A375 (cell line): ENCODE results near the gene PHOX2B. TPM values are rescaled to one million over a fixed set of nuclear protein-coding genes. Genes with fewer than 3 reads are reported as not detected.

Experiments used
- small RNA-seq: library from RNA; depleted of rRNA; stranded (forward); fragments of <200 nt; gene quantifications from one replicate; pipeline ENCODE3, GENCODE V24; 2014
- total RNA-seq: library from RNA; depleted of rRNA; stranded (reverse); fragments of >200 nt; shearing (Covaris generic); gene quantifications from 2 replicates; pipeline ENCODE4 v1.2.3, GENCODE V29; 2014; rRNA removed

PHOX2B gene
- not detected in 2 replicates for total RNA-seq

DNA sequence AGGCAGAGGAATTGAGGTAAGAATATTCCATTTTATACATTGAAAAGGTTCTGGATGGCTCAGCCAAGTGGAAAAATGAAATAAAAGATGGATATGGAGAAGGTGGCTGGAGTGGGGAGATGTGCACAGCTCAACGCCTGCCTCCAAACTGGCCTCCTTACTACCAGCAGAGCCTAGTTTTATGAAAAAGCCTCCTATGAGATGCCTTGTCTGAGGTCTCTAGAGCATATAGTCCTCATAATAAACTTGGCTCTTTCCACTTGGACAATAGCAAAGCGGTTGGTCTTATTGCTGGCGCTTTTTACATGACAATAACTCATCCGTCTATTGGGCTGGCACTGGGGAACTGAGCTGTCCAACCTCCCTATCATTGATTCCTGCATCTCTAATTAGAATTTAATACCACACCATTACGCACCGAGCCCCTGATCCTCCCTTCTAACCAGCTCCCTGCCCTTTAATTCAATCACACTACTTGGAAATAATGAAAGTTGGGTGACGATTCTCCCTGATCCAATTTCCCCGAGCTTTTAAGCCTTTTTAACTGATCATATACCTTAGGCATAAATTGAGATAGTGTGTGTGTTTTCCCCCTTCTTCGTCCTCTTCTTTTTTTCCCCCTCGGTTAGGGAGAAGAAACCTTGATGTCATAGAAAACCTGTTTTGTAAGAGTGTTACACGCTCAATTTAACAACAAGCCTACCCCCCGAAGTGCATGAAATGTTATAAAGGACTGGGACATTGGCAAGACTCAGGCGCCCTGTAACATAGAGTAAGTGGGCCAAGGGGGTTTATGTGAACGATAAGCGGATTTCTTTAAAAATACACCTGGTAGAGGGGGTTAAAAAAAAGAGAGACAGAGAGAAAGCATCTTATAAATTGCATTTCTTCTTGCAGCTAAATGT is at the start of gene PHOX2B:
Gene PHOX2B, minus strand, starts transcription at position 155 of the 905 bp plus-strand sequence. Its CDS starts 115 bp downstream, at position 40.

Small RNAs within 50 kb of the gene (small RNA-seq; reads per million reads assigned to genes)
- not detected for gene RNU1-49P

Other genes starting within 250 kb of the PHOX2B start
- 54.1 and 54.6 TPM in 2 replicates for gene LIMCH1, start 210.6 kb downstream of the PHOX2B start, total RNA-seq
- 51.4 and 70.5 TPM in 2 replicates for gene TMEM33, start 186.7 kb upstream of the PHOX2B start, total RNA-seq
- 0.79 and 1.1 TPM in 2 replicates for gene DCAF4L1, start 233.0 kb upstream of the PHOX2B start, total RNA-seq
- gene SLC30A9, start 241.8 kb upstream of the PHOX2B start, total RNA-seq: 74.9 and 86.8 TPM in 2 replicates